HCT116 (cell line): ENCODE measurements around the gene SPACA5.

ENCODE experiments used
- CEBPB ChIP-seq: IDR thresholded peaks from 2 replicates; pipeline ENCODE4 v1.6.1; 2012; ENCODE audit warnings: low read depth
- CTCF ChIP-seq, 3 experiments: fragments of 200-600 bp in 1 of 3; sonication (generic) in 1 of 3; IDR thresholded peaks in 2 of 3; conservative IDR thresholded peaks in 1 of 3; 2 replicates each; pipeline ENCODE4 v1.5.1; 2012 to 2017; ENCODE audit warnings: low read depth in 2 of 3, low read length in 2 of 3, antibody characterized with exemption in 1 of 3, borderline replicate concordance in 1 of 3, control low read depth in 1 of 3, mild to moderate bottlenecking in 1 of 3, mixed read lengths in 1 of 3, mixed run types in 1 of 3, moderate library complexity in 1 of 3; ENCODE audit not compliant: insufficient read depth in 1 of 3
- EZH2 ChIP-seq: fragments of 200-600 bp; sonication (generic); IDR thresholded peaks from 2 replicates; pipeline ENCODE4 v1.6.1; 2017; ENCODE audit warnings: antibody characterized with exemption, mixed run types
- EZH2phosphoT487 ChIP-seq: fragments of 200-600 bp; IDR thresholded peaks from 2 replicates; pipeline ENCODE4 v1.6.1; 2018; ENCODE audit warnings: antibody characterized with exemption, borderline replicate concordance
- POLR2AphosphoS5 ChIP-seq: IDR thresholded peaks from 2 replicates; pipeline ENCODE4 v1.6.1; 2011; ENCODE audit warnings: mild to moderate bottlenecking, low read depth, low read length, moderate library complexity
- REST ChIP-seq: IDR thresholded peaks from 2 replicates; pipeline ENCODE4 v1.6.1; 2012; ENCODE audit warnings: low read depth
- ZNF274 ChIP-seq: fragments of 200-500 bp; sonication (Bioruptor generic); IDR thresholded peaks from 2 replicates; pipeline ENCODE4 v1.6.1; 2014; ENCODE audit warnings: mild to moderate bottlenecking, low read depth, low read length, inconsistent platforms

GRCh38 chrX:48002319-48002718, 4.5 kb upstream of the SPACA5 start:
- no peak for TF ChIP-seq CTCF (IDR thresholded peaks at IDR 0.05 in 2 of 3, conservative IDR thresholded peaks at IDR 0.05 in 1 of 3; ENCODE audit: borderline replicate concordance in 1 of 3, insufficient read depth in 1 of 3, low read depth in 2 of 3, low read length in 2 of 3)
- no peak for TF ChIP-seq ZNF274
- TF ChIP-seq EZH2 = no peak
- no peak for TF ChIP-seq POLR2AphosphoS5
- TF ChIP-seq REST = no peak
- no peak for TF ChIP-seq EZH2phosphoT487
- TF ChIP-seq CEBPB = no peak
